GM12891 (cell line): Measurements from ENCODE around the gene SBF1.

ENCODE experiments used
- POLR2A ChIP-seq: IDR thresholded peaks from 2 replicates; pipeline ENCODE4 v1.6.1; 2011; ENCODE audit warnings: low read depth, low read length, control low read depth
- POLR2AphosphoS5 ChIP-seq: IDR thresholded peaks from 2 replicates; pipeline ENCODE4 v1.6.1; 2011; ENCODE audit warnings: low read depth, low read length, control low read depth
- POU2F2 ChIP-seq: IDR thresholded peaks from 2 replicates; pipeline ENCODE4 v1.6.1; 2011; ENCODE audit warnings: low read depth, mild to moderate bottlenecking, control low read depth, low read length, moderate library complexity
- SPI1 ChIP-seq: IDR thresholded peaks from 2 replicates; pipeline ENCODE4 v1.6.1; 2011; ENCODE audit warnings: low read depth, low read length, control low read depth
- TAF1 ChIP-seq: IDR thresholded peaks from 2 replicates; pipeline ENCODE4 v1.6.1; 2011; ENCODE audit warnings: low read depth, low read length, control low read depth

- no peak for TF ChIP-seq TAF1
- TF ChIP-seq POLR2AphosphoS5, result no peak; the same call in 1 of the 2 replicates
- peak; percentile 2; the same call in 1 of the 2 replicates for TF ChIP-seq POLR2A
- TF ChIP-seq SPI1, result no peak
- 0 out of 2 replicates have a peak, but pooled peaks have one; percentile 4 for TF ChIP-seq POU2F2
Observed at GRCh38 chr22:50523806-50524675, 49.2 kb upstream of the SBF1 start.
